Lower leg skin (tissue), 4 donors: ENCODE data around the gene PGA3. TPM values are rescaled to one million over a fixed set of nuclear protein-coding genes. Genes with fewer than 3 reads are reported as not detected.
"Not testable (repeated sequence)": the region's sequence is repeated elsewhere in the genome, so short reads cannot be mapped to it uniquely, and the experiment has no call there.

Experiments used
- DNase-seq, 2 donors: peaks; one replicate each; pipeline ENCODE4 v3.0.0-alpha.2; 2019; ENCODE audit warnings: low spot score in 2 of 2
- H3K4me3 ChIP-seq: fragments of 200-600 bp; sonication (generic); 2 replicates; pipeline ENCODE4 v1.5.1; 2017; ENCODE audit warnings: mild to moderate bottlenecking, low read depth; ENCODE audit not compliant: poor library complexity, severe bottlenecking
- POLR2A ChIP-seq, 2 donors: fragments of 450-650 bp; IDR thresholded peaks; one replicate each; pipeline ENCODE4 v1.6.1; 2016 to 2017; ENCODE audit warnings: antibody characterized with exemption in 2 of 2, mild to moderate bottlenecking in 1 of 2, moderate library complexity in 1 of 2
- WGBS, 2 donors: methylation state at CpG; one replicate each; pipeline ENCODE4 v1.1.5; 2018; 5-methylcytosine and 5-hydroxymethylcytosine counted together
- intact Hi-C: fragments of 100-400 bp; cut with DNase I; formaldehyde crosslinking; loops from one replicate; pipeline ENCODE4 v1.15.0; 2023; ENCODE audit warnings: low total_unique reads
- total RNA-seq, 4 donors: library from RNA; depleted of rRNA; stranded (reverse); fragments of >200 nt; gene quantifications; one replicate each; pipeline ENCODE4 v1.1.0, GENCODE V29; 2016
- TF ChIP-seq, protein P1 (sequence below), 3 donors: fragments of 450-650 bp; IDR thresholded peaks; one replicate each; pipeline ENCODE4 v1.5.1; 2016; ENCODE audit warnings: antibody characterized with exemption in 3 of 3, mild to moderate bottlenecking in 3 of 3, moderate library complexity in 2 of 3

The PGA3 gene
- total RNA-seq, 4 donors from 2014 or later = 0.32 to 1.5 TPM; not detected in 2

DNA sequence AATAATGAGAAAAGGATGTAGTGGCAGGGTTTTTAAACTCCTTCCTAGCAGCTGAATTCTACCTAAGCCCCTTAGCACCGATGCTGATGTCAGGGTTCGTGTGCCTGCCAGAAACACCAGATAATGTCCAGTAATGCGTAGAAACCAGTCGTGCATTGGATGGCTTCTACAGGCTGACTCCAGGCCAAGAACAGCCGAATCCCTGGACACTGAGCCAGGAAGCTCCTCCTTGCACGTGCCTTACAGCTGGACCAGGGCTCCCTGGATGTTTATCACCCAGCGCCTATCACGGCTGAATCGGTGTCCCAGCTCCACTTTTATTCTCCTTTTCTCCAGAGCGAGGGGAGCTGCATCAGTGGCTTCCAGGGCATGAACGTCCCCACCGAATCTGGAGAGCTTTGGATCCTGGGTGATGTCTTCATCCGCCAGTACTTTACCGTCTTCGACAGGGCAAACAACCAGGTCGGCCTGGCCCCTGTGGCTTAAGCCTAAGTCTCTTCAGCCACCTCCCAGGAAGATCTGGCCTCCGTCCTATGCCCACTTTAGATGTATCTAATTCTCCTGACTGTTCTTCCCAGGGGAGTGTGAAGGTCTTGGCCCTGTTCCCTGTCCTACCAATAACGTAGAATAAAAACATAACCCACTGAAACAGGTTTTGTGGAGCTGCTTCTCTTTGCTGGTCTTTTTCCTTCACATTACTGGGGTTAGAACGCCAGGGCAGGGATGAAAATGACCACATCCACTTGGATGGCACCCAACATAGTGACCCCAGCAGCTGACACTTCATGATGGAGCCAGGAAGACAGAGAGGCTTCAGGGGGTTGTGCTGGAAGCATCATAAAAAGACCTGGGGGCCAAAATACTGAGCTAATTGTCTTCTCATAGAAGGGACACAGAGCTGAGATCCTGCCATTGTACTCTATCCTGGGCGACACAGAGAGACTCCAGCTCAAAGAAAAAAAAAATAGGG, 47.8 kb downstream of the PGA3 start:
- not testable (repeated sequence) for H3K4me3 ChIP-seq, DNase-seq
- WGBS, 2 donors = 66 to 80% methylated on average over 20 of the region's 20 CpGs
- intact Hi-C loops = loop anchor here (10.0 kb wide), 1 partner anchor 134 kb away; no protein-coding TSS in a partner anchor

DNA sequence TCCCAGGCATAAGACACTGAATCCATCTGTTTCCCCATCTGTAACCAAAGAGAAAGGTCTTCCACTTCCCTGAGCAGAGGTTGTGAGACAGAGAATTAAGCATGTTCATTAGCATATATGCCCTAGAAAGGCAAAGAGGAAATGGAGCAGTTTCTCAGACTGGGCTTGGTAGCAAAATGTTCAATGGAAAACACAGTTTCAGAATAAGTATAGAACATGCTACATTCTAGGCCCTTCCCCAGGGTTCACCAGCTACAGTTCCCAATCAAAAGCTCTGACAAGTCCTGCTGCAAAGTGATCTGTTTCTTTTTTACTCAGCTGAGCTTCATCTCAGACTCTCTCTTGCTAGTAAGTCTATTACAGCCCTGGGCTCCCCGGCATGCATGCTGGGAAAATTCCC, 49.0 kb downstream of the PGA3 start:
- intact Hi-C loops = loop anchor here (10.0 kb wide), 1 partner anchor 132 kb away; no protein-coding TSS in a partner anchor
- DNase-seq, H3K4me3 ChIP-seq: not testable (repeated sequence)
- 50 to 85% methylated on average over 1 of the region's 1 CpG for WGBS, 2 donors

DNA sequence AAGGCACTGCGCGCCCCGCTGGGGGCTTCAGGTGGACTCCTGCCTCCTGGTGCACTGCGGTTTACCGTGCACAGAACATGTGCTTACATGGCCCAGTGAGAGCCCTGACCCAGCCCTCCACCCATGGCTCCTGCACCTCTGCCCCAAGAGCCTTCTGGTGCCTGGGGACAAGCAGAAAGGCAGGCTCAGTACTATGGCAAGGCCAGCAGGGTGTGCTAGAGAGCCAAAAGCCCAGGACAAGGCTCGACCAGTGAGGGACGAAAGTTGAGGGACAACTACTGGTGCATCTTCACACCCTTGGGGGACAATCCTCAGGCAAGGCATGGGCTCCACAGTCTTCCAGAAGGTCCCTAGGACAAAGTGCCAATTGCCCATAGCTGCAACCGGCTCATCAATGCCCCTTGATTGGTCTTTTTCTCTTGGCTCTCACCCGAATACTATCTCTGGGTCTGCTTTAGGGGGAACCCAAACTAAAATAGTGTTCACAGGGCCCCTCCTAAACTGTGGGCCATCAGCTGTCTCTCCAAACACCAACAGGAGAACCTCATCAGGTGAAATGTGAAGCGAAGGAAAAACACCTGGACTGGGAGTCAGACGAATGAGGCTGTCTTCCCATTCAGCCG, 51.2 kb downstream of the PGA3 start:
- intact Hi-C loops = loop anchor here (10.0 kb wide), 1 partner anchor 130 kb away; no protein-coding TSS in a partner anchor
- DNase-seq = peak in 1 of 2 donors; percentile 26

DNA sequence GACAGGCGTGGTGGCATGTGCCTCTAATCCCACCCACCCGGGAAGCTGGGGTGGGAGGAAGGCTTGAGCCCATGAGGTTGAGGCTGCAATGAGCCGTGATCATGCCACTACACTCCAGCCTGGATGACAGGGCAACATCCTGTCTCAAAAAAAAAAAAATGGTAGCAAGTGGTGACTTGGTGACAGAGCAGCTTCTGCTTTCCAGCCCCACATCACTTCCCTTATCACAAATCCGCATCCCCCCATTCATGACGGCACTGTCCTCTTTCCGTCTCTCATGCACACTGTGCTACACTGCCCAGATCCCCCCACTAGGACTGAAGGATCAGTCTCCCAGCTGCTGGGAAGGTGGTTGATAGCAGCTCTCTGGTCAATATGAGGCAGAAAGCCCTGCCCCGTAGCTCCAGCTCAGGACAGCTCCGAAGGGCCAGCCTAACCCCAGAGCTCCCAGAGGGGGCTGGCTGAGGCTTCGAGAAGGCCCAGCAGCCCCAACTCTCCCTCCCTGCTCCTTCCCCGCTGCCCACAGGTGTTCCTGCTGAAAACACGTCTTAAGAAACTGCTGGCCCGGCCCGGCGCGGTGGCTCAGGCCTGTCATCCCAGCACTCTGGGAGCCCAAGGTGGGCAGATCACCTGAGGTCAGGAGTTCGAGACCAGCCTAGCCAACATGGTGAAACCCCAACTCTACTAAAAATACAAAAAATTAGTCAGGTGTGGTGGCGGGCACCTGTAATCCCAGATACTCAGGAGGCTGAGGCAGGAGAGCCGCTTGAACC, 53.6 kb downstream of the PGA3 start:
- DNase-seq = no peak
- intact Hi-C loops = loop anchor here (10.0 kb wide), 1 partner anchor 128 kb away; no protein-coding TSS in a partner anchor
- H3K4me3 ChIP-seq = no peak overlapping the region
- TF ChIP-seq, protein P1, sequence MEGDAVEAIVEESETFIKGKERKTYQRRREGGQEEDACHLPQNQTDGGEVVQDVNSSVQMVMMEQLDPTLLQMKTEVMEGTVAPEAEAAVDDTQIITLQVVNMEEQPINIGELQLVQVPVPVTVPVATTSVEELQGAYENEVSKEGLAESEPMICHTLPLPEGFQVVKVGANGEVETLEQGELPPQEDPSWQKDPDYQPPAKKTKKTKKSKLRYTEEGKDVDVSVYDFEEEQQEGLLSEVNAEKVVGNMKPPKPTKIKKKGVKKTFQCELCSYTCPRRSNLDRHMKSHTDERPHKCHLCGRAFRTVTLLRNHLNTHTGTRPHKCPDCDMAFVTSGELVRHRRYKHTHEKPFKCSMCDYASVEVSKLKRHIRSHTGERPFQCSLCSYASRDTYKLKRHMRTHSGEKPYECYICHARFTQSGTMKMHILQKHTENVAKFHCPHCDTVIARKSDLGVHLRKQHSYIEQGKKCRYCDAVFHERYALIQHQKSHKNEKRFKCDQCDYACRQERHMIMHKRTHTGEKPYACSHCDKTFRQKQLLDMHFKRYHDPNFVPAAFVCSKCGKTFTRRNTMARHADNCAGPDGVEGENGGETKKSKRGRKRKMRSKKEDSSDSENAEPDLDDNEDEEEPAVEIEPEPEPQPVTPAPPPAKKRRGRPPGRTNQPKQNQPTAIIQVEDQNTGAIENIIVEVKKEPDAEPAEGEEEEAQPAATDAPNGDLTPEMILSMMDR (IDR thresholded peaks at IDR 0.05) = no peak
- no peak for TF ChIP-seq POLR2A (IDR thresholded peaks at IDR 0.05)
- WGBS, 2 donors = 94 to 95% methylated on average over 16 to 18 of the region's 18 CpGs

More for the DNA sequence above, 51.2 kb downstream of the PGA3 start:
- no peak for TF ChIP-seq POLR2A (IDR thresholded peaks at IDR 0.05)
- TF ChIP-seq, protein P1 (IDR thresholded peaks at IDR 0.05) = peak in 1 of 3 donors; percentile 46
- no peak overlapping the region for H3K4me3 ChIP-seq
- 52% methylated on average over 12 of the region's 12 CpGs for WGBS, 2 donors

DNA sequence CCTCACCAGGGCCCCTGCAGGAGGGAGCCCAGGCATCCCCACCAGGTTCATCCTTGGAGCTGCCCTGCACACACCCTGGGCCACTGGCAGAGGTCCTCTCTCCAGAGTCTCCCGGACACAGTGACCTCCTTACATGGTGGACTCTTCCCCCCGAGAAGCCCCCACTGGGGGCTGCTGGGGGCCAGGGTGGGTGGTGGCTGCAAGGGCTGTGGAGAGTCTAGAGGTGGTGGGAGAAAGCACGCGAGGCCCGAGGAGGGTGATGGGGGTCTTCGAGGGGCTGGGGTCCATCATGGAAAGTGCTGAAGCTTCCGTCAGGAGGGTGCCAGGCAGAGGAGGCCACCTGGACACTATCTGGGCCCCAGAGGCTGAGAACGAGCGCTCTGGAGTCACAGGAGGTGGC, 55.2 kb downstream of the PGA3 start:
- H3K4me3 ChIP-seq = no peak overlapping the region
- WGBS, 2 donors = 88 to 94% methylated on average over 9 of the region's 9 CpGs
- TF ChIP-seq, protein P1 (IDR thresholded peaks at IDR 0.05) = no peak
- TF ChIP-seq POLR2A (IDR thresholded peaks at IDR 0.05) = no peak
- no peak for DNase-seq
- intact Hi-C loops = loop anchor here (10.0 kb wide), 1 partner anchor 126 kb away; no protein-coding TSS in a partner anchor

DNA sequence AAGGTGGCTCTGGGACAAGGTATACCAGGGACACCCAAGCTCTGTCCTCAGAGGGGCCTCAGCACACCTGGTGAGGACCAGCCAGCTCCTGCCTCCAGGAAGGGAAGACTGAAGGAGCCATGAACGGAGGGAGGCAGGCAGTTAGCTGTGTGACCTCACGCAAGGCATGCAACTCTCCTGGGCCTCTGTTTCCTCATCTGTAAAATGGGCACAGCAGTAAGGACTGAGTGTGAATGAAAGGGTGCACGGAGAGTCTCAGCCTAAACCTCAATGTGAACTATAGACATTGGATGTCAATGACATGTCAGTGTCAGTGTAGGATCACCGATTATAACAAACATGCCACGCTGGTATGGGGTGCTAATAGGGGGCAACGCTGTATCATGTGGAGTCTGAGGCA, 56.0 kb downstream of the PGA3 start:
- TF ChIP-seq POLR2A (IDR thresholded peaks at IDR 0.05) = no peak
- TF ChIP-seq, protein P1 (IDR thresholded peaks at IDR 0.05) = no peak
- WGBS, 2 donors = 93 to 96% methylated on average over 6 of the region's 6 CpGs
- intact Hi-C loops = loop anchor here (10.0 kb wide), 1 partner anchor 125 kb away; no protein-coding TSS in a partner anchor
- DNase-seq = no peak
- H3K4me3 ChIP-seq = no peak overlapping the region
